Panc1 (cell line): Measurements from ENCODE around the gene PDE9A. TPM values are rescaled to one million over a fixed set of nuclear protein-coding genes. Genes with fewer than 3 reads are reported as not detected.

Source experiments
- ATAC-seq: fragments of 200-7000 bp; cut with Tn5 transposase; 2 replicates; pipeline ENCODE4 v1.9.1; 2020; ENCODE audit warnings: mild to moderate bottlenecking, moderate library complexity
- BruUV-seq: library from RNA; stranded (reverse); fragments of 400-500 nt; replicated peaks from 2 replicates; lab custom pipeline; 2021; lab: Mats Ljungman, UMichigan
- CTCF ChIA-PET: fragments of 300-600 bp; sonication (Branson Sonifier 250); formaldehyde crosslinking; loops from one replicate; lab custom pipeline; 2022; ENCODE audit warnings: antibody characterized with exemption; lab: Charles Lee
- POLR2A ChIA-PET: fragments of 300-600 bp; sonication (Branson Sonifier 250); formaldehyde crosslinking; loops from one replicate; lab custom pipeline; 2022; ENCODE audit warnings: antibody characterized with exemption; lab: Charles Lee
- DNase-seq: peaks from one replicate; pipeline ENCODE4 v3.0.0-alpha.2; 2010; ENCODE audit warnings: low read depth, low spot score
- H3K27ac ChIP-seq: 2 replicates; pipeline ENCODE4 v1.5.1; 2011; ENCODE audit warnings: mild to moderate bottlenecking, low read length, inconsistent platforms
- H3K27me3 ChIP-seq: fragments of 200-500 bp; sonication (Bioruptor generic); 2 replicates; pipeline ENCODE4 v1.6.0; 2014; ENCODE audit warnings: low read length, inconsistent platforms; ENCODE audit not compliant: control insufficient read depth, insufficient read depth
- H3K36me3 ChIP-seq: fragments of 200-500 bp; sonication (Bioruptor generic); 2 replicates; pipeline ENCODE4 v1.5.1; 2014; ENCODE audit warnings: inconsistent platforms, mild to moderate bottlenecking, low read length, moderate library complexity; ENCODE audit not compliant: control insufficient read depth, insufficient read depth
- H3K4me1 ChIP-seq: 2 replicates; pipeline ENCODE4 v1.5.1; 2011; ENCODE audit warnings: inconsistent platforms, mild to moderate bottlenecking, low read length, moderate library complexity; ENCODE audit not compliant: control insufficient read depth, insufficient read depth
- H3K4me3 ChIP-seq, 2 experiments: 2 replicates each; pipeline ENCODE4 v1.5.1; 2011 to 2012; ENCODE audit warnings: low read depth in 2 of 2, low read length in 2 of 2, mild to moderate bottlenecking in 2 of 2, inconsistent platforms in 1 of 2, moderate library complexity in 1 of 2
- H3K9me3 ChIP-seq: fragments of 200-500 bp; sonication (Bioruptor generic); 2 replicates; pipeline ENCODE4 v1.5.1; 2014; ENCODE audit warnings: low read depth, mild to moderate bottlenecking, inconsistent platforms, low read length, moderate library complexity; ENCODE audit not compliant: control insufficient read depth, insufficient read depth
- CTCF ChIP-seq: fragments of 450-650 bp; IDR thresholded peaks from 2 replicates; pipeline ENCODE4 v1.5.1; 2017; ENCODE audit warnings: mild to moderate bottlenecking
- POLR2AphosphoS5 ChIP-seq: IDR thresholded peaks from 2 replicates; pipeline ENCODE4 v1.6.1; 2012; ENCODE audit warnings: mild to moderate bottlenecking, low read depth, low read length, moderate library complexity
- REST ChIP-seq, 2 experiments: IDR thresholded peaks; 2 replicates each; pipeline ENCODE4 v1.6.1; 2011 to 2012; ENCODE audit warnings: low read depth in 2 of 2, control low read depth in 1 of 2, low read length in 1 of 2, mild to moderate bottlenecking in 1 of 2, moderate library complexity in 1 of 2; ENCODE audit not compliant: insufficient read depth in 1 of 2
- SIN3A ChIP-seq: IDR thresholded peaks from 2 replicates; pipeline ENCODE4 v1.6.1; 2012; ENCODE audit warnings: low read depth, mild to moderate bottlenecking, low read length, moderate library complexity, borderline replicate concordance; ENCODE audit not compliant: insufficient read depth
- TCF7L2 ChIP-seq: IDR thresholded peaks from 2 replicates; pipeline ENCODE4 v1.6.1; 2011; ENCODE audit warnings: mild to moderate bottlenecking, low read depth, low read length, inconsistent platforms
- in situ Hi-C: cut with HindIII; loops from 2 replicates; pipeline ENCODE4 v1.10.0; 2016; ENCODE audit warnings: low sequenced_read_pairs, low pct_unique_long_range_greater_than_20kb
- intact Hi-C: fragments of 100-400 bp; cut with micrococcal nuclease; formaldehyde crosslinking; loops from one replicate; pipeline ENCODE4 v1.10.0; 2022; ENCODE audit not compliant: unreplicated experiment
- total RNA-seq: library from RNA; stranded (reverse); gene quantifications from one replicate; pipeline ENCODE4 v1.2.1, GENCODE V29; 2021; ENCODE audit not compliant: unreplicated experiment

PDE9A gene
- total RNA-seq, 1 experiment from 2014 or later = 0.72 TPM

- POLR2A ChIA-PET = no interaction called here
- Histone ChIP-seq H3K36me3 (no peaks in the 10 kb centered on the region), H3K27ac (no peak overlapping the region), H3K9me3 (no peaks in the 10 kb centered on the region), H3K4me3 (no peak overlapping the region), H3K27me3 (no peaks in the 10 kb centered on the region), H3K4me1 (no peaks in the 10 kb centered on the region)
- TF ChIP-seq CTCF = no peak
- no peak for TF ChIP-seq TCF7L2
- no peak for TF ChIP-seq POLR2AphosphoS5
- no peak for TF ChIP-seq SIN3A
- TF ChIP-seq REST (IDR thresholded peaks at IDR 0.05; ENCODE audit: insufficient read depth in 1 of 2, low read depth in 2 of 2, low read length in 1 of 2) = no peak
- CTCF ChIA-PET = no interaction called here
- in situ Hi-C loops (no loop called here), intact Hi-C loops (no loop called here)
- ATAC-seq (no peak), DNase-seq (no peak)
- BruUV-seq = no TSS peak
Observed at GRCh38 chr21:42755766-42756579, 102.6 kb downstream of the PDE9A start.

- ATAC-seq = no peak
Observed at GRCh38 chr21:42756580-42757250, 103.3 kb downstream of the PDE9A start.

More at GRCh38 chr21:42756580-42757250, 103.3 kb downstream of the PDE9A start:
- CTCF ChIA-PET = no interaction called here
- Histone ChIP-seq H3K27ac (no peak overlapping the region), H3K9me3 (no peaks in the 10 kb centered on the region), H3K36me3 (no peaks in the 10 kb centered on the region), H3K27me3 (no peaks in the 10 kb centered on the region), H3K4me1 (no peaks in the 10 kb centered on the region), H3K4me3 (no peak overlapping the region)
- no TSS peak for BruUV-seq
- TF ChIP-seq CTCF (no peak), SIN3A (no peak), POLR2AphosphoS5 (no peak), REST (IDR thresholded peaks at IDR 0.05; ENCODE audit: insufficient read depth in 1 of 2, low read depth in 2 of 2, low read length in 1 of 2) (no peak), TCF7L2 (no peak)
- DNase-seq = no peak
- in situ Hi-C loops = no loop called here
- POLR2A ChIA-PET = no interaction called here
- intact Hi-C loops = no loop called here
